Lower leg skin (tissue), 4 donors: ENCODE results near the gene HEATR3. TPM values are rescaled to one million over a fixed set of nuclear protein-coding genes. Genes with fewer than 3 reads are reported as not detected.
A peak's percentile ranks its signal among the peaks of the same experiment; 100 is the strongest.

Experiments
- DNase-seq, 2 donors: peaks; one replicate each; pipeline ENCODE4 v3.0.0-alpha.2; 2019; ENCODE audit warnings: low spot score in 2 of 2
- H3K4me3 ChIP-seq: fragments of 200-600 bp; sonication (generic); 2 replicates; pipeline ENCODE4 v1.5.1; 2017; ENCODE audit warnings: mild to moderate bottlenecking, low read depth; ENCODE audit not compliant: poor library complexity, severe bottlenecking
- CTCF ChIP-seq, 3 donors: fragments of 450-650 bp; IDR thresholded peaks; one replicate each; pipeline ENCODE4 v1.5.1; 2016; ENCODE audit warnings: antibody characterized with exemption in 3 of 3, mild to moderate bottlenecking in 3 of 3, moderate library complexity in 2 of 3
- POLR2A ChIP-seq, 2 donors: fragments of 450-650 bp; IDR thresholded peaks; one replicate each; pipeline ENCODE4 v1.6.1; 2016 to 2017; ENCODE audit warnings: antibody characterized with exemption in 2 of 2, mild to moderate bottlenecking in 1 of 2, moderate library complexity in 1 of 2
- WGBS, 2 donors: methylation state at CpG; one replicate each; pipeline ENCODE4 v1.1.5; 2018; 5-methylcytosine and 5-hydroxymethylcytosine counted together
- intact Hi-C: fragments of 100-400 bp; cut with DNase I; formaldehyde crosslinking; loops from one replicate; pipeline ENCODE4 v1.15.0; 2023; ENCODE audit warnings: low total_unique reads
- total RNA-seq, 4 donors: library from RNA; depleted of rRNA; stranded (reverse); fragments of >200 nt; gene quantifications; one replicate each; pipeline ENCODE4 v1.1.0, GENCODE V29; 2016

HEATR3 gene
- total RNA-seq, 4 donors from 2014 or later, result 11.5 to 19.7 (median 12.5) TPM

GRCh38 chr16:50037662-50038220 lies 28.0 kb upstream of the HEATR3 start:
- WGBS, 2 donors, result 31 to 46% methylated on average over 2 of the region's 2 CpGs
- intact Hi-C loops, result no loop called here
- H3K4me3 ChIP-seq, result no peak overlapping the region
- TF ChIP-seq POLR2A (IDR thresholded peaks at IDR 0.05) (no peak), CTCF (IDR thresholded peaks at IDR 0.05) (no peak)
- DNase-seq, result no peak

- TF ChIP-seq POLR2A (IDR thresholded peaks at IDR 0.05) (no peak), CTCF (IDR thresholded peaks at IDR 0.05) (no peak)
- intact Hi-C loops, result no loop called here
- WGBS, 2 donors, result 82 to 89% methylated on average over 4 of the region's 4 CpGs
- H3K4me3 ChIP-seq, result no peak overlapping the region
- no peak for DNase-seq
Observed at GRCh38 chr16:50038286-50038685, 27.5 kb upstream of the HEATR3 start.

- peak in 1 of 2 donors; percentile 61 for DNase-seq
- intact Hi-C loops, result no loop called here
- TF ChIP-seq CTCF (IDR thresholded peaks at IDR 0.05) (no peak), POLR2A (IDR thresholded peaks at IDR 0.05) (no peak)
- H3K4me3 ChIP-seq, result no peak overlapping the region
- WGBS, 2 donors, result 54 to 56% methylated on average over 5 of the region's 5 CpGs
Observed at GRCh38 chr16:50038756-50039529, 26.8 kb upstream of the HEATR3 start.

- no peak for DNase-seq
- TF ChIP-seq POLR2A (IDR thresholded peaks at IDR 0.05) (no peak), CTCF (IDR thresholded peaks at IDR 0.05) (no peak)
- intact Hi-C loops, result no loop called here
- no peak overlapping the region for H3K4me3 ChIP-seq
- WGBS, 2 donors, result 54 to 57% methylated on average over 8 of the region's 8 CpGs
Observed at GRCh38 chr16:50040018-50040417, 25.8 kb upstream of the HEATR3 start.

GRCh38 chr16:50040710-50041109 lies 25.1 kb upstream of the HEATR3 start:
- intact Hi-C loops, result no loop called here
- no peak for DNase-seq
- WGBS, 2 donors, result 52 to 64% methylated on average over 1 of the region's 1 CpG

More at GRCh38 chr16:50040710-50041109, 25.1 kb upstream of the HEATR3 start:
- TF ChIP-seq POLR2A (IDR thresholded peaks at IDR 0.05) (no peak), CTCF (IDR thresholded peaks at IDR 0.05) (no peak)
- no peak overlapping the region for H3K4me3 ChIP-seq
